Activated CD8-positive, alpha-beta memory T cell treated with anti-CD3 and anti-CD28 coated beads, Interleukin-2, amount 50 U/mL, for 24 hours (primary cell): ENCODE data around the gene PANK4.
"Not testable (repeated sequence)": the region's sequence is repeated elsewhere in the genome, so short reads cannot be mapped to it uniquely, and the experiment has no call there.

ENCODE experiments used
- DNase-seq: peaks from one replicate; pipeline ENCODE4 v3.0.0-alpha.2; 2020; ENCODE audit errors: extremely low read depth

PANK4 gene

DNA sequence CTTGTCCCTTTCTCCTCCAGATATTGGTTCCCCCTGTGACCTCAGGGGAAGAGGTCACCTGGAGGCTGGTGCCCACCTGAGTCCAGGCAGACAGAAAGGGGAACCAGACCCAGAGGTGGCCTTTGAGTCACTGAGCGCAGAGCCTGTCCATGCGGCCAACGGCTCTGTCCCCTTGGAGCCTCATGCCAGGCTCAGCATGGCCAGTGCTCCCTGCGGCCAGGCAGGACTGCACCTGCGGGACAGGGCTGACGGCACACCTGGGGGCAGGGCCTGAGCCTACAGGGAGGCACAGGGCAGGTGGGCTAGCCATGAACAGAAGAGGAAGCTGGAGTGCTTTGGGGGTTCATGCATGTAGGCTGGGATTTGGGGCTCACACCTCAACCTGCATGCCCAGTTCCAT lies 32.5 kb upstream of the PANK4 start:
- no peak for DNase-seq

DNA sequence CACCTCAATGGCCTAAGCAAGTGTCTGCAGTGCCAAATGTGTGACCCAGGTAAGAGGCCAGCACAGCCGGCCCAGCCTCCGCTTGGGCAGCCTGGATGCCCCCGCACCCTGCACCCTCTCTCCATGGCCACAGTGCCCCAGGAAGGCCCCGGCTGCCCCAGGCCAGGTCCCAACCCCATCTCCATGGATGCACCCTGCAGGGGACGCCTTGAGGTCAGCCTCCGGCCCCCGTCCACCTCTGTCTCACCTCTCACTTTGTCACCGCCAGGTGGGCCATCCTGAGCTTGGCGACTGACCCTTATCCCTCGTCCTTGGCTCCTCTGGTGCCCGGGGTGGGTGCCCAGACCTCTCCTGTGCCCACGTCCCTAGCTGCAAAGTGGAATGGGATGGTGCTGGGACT lies 32.0 kb upstream of the PANK4 start:
- DNase-seq = no peak

DNA sequence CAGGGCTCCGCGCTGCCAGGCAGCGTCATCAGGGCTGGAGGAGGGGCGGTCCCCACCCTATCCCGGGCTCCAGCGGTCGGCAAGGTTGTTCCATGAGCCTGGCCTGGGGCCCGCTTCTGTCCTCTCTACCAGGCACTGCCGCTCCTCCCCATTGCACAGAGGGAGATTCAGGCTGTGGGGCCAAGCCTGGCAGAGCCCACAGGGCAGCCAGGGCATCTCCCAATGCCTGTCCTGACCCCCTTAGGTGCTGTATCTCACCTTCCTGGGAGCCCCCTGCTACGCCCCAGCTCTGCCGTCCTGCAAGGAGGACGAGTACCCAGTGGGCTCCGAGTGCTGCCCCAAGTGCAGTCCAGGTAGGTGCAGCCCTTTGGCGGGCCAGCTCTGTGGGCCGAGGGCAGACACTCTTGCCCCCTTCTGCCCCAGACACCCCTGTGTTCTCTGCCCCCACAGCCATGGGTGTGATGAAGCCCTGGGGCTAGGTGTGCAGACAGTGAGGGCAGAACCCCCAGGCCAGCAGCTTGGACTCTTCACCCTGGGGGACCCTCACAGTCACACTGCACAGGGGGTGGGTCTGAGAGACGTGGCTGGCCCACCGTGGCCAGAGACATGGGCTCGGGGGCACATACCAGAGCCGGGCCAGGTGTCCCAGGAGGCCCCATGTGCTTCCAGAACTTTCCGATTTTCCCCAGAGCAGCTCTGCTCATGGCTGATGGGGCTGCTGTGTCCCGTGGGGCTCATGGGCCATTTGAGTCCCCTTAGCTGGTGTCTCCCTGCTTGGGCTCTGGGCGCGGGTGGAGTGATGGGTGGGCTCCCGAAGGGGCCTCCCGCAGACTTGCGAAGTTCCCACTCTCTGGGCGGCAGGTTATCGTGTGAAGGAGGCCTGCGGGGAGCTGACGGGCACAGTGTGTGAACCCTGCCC lies 31.3 kb upstream of the PANK4 start:
- DNase-seq = no peak

DNA sequence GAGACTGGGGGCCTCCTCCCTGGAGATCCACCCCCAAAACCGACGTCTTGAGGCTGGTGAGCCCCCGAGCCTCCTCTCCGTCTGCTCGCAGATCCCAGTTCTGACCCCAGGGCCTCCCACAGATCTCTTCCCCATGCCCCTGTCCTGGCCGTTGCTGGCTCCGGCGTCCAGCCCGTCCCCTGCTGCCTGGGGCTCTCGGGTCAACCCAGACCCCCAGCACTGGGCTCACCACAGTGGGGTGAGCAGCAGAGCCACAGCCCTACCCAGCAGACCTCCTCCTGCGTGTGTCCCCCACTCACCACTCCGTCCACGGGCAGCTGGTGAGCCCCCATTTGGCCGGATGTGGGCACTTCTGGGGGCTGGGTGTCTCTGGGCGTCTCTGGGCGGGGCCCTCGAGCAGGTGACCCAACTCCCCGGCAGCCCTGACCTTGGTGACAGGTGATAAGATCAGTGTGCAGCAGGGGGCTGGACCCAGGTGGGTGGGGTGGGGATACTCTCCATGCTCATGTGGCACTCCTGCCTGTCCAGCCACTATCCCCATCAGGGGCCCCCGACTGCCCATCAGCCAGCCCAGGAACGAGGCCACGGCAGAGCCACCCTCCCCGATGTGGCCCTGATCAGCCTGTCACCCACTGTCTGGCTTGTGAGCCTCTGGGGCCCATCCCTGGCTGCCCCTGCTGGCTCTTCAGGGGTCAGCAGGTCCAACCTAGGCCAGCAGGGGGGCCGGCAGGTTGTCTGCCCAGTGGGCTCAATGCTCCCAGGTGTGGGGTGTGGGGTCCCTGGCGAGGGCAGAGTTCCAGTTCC lies 30.5 kb upstream of the PANK4 start:
- DNase-seq = no peak

DNA sequence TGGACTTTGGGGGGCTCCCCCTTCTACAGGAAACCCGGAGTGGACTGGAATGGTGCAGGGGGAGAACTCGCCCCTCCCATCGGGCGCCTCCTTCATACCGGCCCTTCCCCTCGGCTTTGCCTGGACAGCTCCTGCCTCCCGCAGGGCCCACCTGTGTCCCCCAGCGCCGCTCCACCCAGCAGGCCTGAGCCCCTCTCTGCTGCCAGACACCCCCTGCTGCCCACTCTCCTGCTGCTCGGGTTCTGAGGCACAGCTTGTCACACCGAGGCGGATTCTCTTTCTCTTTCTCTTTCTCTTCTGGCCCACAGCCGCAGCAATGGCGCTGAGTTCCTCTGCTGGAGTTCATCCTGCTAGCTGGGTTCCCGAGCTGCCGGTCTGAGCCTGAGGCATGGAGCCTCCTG lies 29.9 kb upstream of the PANK4 start, which contains the start of gene TNFRSF14:
TSS of gene TNFRSF14 (plus strand) at position 95 of the 401 bp plus-strand sequence. CDS start at position 389, 294 bp downstream.
- peak; percentile 31 for DNase-seq

DNA sequence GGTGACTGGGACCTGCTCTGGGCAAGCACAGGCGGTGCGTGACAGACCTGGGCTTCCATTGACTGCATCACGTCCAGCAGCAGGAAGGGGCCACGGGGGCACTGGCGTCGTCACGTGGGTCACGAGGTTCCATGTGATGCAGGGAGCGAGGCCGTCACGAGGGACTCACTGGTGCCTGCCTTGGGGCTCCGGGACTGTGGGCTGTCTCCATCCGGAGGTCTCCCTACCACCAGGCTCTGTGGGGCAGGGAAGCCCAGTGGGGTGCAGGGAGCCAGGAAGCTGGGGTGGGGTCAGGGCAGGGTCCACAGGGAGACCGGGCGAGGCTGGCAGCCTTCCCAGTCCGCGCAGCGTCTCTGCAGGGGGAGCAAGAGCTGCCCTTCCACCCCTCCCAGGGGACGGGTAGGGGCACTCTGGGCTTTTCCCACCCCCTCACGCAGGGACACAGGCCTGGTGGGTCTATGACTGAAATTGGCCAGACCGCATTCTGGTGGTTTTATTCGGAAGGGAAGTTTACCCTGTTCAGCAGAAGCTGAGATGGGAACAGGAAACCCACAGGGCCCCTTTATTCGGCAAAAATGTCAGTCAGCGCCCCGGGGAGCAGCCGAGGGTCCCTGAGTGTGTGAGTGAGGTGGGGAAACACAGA lies 29.4 kb upstream of the PANK4 start:
- peak; percentile 54 for DNase-seq

DNA sequence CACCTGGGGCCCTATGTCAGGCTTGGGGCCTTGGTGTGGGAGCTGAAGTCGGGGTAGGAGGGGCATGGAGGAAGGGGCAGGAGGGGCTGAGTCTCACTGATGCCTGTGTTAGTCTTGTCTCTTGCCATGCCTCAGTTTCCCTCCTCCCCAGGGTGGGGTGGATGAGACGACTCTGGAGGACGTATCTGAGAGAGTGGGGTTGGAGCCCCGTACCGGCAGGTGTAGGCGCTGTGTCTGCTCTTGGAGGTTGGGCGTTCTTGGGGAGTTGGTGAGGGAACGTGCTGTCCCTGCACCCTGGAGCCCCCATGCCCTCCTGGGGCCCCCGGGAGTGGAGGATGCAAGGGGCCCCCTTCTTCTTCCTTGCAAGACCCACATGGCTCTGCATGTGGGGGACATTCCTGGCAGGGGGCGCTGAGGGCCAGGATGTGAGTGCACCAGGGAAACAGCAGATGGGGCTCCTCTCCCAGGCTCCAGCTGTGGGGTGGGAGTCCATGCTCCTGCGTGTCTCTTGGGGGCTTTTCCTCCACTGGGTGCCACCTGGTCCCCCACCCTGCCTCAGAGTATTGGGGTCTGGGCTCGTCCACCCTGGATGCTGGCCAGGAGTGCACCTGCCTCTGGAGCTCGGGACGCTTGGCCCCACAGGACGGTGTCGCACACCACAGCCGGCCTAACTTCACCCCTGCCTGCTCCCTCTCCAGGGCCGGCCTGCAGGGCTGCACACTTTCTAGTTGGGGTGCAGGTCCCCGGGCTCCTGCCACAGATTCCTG lies 28.4 kb upstream of the PANK4 start:
- DNase-seq = no peak

DNA sequence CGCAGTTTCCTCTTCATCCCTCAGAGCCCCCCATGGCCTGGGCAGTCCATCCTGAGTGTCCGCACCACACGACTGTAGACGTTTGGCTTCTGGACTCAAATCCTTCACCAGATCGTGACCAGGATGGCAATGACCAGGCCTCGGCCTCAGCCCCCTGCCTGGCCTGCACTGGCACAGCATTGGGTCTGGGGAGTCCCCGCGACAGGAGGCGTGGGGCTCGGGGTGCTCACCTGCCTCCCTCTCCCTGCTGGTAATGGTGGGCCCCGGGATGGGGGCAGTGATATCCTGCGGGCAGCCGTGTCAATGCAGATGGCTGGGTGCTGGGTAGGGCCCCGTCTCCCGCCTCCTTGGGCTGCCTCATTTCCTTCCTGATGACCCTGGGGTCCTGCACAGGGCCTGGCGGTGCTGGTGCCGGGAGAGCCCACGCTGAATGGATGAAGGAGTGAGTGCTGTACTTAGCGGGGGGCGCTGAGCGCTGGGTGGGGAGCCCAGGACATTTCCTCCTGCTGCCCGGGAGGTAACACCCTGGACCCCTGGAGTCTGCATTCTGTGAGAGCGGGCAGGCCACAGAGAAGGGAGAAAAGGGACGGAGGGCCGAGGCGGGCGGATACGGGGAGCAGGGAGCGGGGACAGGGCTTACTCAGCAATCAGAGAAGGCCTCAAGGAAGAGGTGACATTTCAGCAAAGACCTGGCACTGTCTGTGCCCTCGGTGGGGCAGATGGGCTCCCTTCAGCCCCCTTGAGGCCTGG lies 27.6 kb upstream of the PANK4 start:
- DNase-seq = no peak

DNA sequence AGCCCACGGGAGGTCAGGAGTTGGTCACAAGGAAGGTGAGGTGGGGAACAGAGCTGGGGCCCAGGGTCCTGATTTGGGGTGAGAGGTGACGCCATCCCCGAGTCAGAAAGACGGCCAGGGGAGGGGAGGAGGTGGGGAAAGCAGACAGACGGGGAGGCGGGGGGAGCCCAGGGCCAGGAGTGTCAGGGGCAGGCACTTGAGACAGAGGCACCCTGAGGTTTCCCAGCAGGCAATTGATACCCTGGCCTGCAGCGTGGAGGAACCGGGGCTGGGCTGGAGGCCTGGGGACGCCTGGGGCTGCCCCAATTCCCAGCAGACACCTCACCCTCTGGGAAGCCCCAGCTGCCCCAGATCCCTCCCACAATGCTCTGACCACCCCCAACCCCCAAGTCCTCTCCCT lies 26.7 kb upstream of the PANK4 start:
- not testable (repeated sequence) for DNase-seq

DNA sequence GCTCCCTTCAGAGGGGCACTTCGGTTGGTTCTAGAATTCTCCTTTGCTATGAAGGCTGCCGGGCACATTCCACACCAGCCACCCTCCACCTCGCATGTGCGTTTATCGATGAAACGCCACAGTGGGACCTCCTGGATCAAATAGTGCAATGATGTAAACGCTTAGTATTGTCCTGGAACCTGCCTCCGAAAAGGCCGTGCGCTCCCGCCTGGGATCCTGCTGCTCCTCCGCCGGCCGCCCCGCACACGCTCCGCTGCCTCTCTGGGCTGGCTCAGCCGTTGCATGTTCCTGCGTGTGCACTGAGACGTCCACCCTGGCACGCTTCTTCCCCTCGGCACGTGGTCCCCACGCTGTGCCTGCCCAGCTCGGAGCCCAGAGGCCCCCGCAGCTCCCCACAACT lies 25.8 kb upstream of the PANK4 start:
- no peak for DNase-seq

DNA sequence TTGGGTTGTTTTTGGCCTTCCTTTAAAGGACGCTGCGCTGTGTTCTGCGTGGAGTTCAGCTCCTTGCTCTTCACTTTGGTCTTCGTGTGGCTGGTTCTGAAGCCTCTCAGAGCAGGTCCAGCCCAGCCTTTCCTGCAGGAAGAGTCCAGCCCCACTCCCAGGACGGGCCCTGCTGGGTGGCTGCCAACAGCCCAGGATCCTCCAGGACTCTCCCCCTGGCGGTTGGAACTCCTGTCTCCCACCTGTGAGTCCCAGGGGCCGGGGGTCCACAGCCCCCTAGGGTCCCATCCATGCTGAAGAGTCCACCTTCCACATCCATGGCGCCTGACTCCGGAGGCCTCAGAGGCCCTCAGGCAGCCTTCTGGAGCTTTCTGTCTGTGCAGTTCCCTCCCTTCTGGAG lies 25.1 kb upstream of the PANK4 start:
- DNase-seq = not testable (repeated sequence)

DNA sequence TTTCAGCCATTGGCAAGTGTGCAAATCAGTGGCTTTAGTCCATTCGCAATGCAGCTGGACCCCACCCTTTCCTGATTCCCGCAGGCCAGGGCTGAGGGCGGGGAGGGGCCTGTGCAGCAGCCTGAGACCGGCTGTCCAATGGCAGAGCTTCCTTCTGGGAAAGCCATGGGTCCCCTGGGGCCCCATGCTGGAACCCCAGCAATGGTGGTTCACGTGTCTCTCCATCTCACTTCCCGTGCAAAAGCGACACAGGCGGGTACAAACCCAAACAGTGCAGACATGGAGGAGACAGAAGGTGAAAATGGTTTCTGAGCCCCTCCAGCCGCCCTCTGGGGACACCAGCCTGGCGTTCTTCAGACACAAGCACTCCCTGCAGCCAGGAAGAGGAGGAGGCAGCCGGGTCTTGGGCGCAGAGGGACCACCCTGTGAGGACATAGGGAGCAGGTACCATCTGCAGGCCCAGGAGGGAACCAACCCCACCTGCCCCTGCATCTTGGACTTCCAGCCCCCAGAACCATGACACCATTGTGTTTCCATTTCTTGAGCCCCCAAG lies 24.0 kb upstream of the PANK4 start:
- DNase-seq = not testable (repeated sequence)

DNA sequence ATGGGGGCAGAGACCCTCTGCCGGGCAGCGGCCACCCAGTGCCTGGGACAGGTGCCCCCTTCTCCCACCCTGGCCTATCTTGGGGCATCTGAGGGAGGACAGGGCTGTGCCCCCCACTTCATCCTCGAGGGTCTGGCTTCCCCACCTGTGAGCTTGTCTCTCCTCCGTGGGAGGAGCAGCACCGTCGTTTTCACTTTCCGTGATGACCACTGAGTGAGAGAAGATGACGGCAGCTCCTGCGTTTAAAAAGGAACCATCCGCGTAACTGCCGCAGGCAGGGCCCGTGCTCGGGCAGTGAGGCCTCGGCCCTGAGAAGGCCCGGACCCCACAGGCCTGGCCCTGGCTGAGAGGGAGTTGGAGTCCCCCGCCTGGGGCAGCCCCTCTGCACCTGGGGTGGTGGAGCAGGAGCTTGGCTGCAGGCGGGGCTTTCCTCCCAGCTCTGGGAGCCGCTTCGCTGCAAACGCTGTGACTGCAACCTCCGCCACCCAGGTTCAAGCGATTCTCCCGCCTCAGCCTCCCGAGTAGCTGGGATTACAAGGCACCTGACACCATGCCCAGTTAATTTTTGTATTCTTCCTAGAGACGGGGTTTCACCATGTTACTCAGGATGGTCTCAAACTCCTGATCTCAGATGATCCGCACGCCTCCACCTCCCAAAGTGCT lies 23.1 kb upstream of the PANK4 start:
- not testable (repeated sequence) for DNase-seq

DNA sequence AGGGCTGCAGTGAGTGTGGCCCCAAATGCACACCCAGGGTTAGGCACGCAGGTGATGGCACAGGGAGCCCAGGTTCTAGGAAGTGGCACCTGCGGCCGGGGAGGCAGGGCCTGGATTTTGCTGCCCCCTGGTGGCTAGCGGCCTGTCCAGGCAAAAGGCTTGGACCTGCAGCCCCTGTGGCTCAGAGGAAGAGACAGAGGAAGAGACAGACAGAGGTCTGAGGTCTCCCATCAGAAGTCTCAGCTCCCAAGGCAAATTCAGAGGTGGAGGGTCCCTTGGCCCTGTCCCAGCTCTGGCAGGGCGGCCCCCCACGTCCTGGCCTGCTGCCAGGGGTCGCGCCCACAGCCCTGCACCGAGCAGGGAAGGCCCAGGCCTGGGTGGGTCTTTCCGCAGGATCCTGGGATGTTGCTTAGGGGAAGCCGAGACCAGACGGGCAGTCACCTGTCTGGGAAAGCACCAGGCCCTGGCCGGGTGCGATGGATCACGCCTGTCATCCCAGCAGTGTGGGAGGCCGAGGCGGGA lies 21.7 kb upstream of the PANK4 start:
- DNase-seq = no peak

DNA sequence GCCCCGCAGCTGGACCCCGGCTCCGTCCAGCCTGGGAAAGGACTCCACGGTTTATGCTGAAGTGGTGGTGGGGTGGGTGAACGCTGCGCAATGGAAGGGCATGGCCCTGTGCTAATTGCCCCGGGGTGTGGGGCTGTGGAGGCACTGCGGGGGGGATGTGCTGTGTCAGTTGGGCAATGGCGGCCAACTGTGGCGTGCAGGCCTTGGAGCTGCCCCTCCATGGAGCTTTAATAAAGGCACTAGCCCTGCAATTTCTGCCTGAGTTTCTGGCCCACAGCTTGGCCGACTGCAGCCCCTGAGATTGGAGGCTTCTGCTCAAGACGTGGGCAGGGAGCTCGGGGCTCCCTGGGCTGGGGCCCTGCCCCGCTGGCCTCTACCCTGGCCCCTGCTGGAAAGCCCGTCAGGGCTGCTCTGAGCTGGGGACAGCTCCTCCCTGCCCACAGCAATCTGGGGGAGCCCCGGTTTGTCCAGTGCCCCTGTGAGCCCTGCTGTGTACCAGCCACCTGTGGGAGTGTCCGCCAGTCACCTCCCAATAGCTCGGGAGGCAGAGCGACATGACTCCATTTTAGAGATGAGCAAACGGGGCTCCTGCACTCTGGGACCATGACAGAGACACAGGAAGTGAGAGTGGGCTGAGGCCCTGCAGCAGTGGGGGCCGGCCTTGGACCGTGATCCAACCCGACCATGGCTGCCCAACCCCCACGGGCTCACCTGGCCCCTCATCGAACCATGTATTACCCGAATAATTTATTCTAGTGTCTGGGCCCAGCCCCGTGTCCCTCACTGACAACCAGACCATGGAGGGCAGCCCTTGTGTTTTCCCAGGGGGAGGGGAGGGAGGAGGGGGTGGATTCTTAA lies 21.0 kb upstream of the PANK4 start:
- DNase-seq = no peak

DNA sequence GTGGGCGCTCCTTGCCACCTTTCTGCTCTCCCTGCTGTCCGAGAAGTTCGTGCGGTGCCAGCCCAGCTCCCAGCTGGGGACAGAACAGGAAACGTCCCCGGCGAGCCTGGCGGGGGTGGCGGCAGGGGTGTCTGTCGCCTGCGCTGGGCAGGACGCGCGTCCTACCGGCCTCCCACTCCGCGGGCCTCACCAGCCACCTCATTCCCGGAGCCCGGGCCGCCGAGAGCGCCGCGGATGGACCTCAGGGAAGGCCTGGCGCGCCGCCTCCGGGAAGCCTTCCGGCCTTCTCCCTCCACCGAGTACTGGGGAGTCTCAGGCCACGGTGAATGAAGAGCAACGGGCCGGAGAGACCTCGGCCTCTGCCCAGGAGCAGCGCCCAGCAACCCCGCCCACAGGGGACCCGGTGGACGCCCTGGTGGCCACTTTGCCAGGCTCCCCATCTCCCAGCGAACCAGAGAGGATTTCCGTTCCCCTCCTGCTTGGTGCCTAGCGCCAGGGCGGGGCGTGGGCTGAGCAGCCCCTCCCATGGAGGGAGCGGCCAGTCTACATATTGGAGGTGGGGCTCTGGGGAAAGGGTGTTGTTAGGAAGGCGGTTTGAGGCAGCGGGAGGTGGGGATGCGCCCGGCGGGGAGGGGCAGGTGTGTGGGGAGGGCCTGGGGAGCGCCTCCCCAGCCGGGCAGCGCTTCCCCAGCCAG lies 20.3 kb upstream of the PANK4 start:
- no peak for DNase-seq

DNA sequence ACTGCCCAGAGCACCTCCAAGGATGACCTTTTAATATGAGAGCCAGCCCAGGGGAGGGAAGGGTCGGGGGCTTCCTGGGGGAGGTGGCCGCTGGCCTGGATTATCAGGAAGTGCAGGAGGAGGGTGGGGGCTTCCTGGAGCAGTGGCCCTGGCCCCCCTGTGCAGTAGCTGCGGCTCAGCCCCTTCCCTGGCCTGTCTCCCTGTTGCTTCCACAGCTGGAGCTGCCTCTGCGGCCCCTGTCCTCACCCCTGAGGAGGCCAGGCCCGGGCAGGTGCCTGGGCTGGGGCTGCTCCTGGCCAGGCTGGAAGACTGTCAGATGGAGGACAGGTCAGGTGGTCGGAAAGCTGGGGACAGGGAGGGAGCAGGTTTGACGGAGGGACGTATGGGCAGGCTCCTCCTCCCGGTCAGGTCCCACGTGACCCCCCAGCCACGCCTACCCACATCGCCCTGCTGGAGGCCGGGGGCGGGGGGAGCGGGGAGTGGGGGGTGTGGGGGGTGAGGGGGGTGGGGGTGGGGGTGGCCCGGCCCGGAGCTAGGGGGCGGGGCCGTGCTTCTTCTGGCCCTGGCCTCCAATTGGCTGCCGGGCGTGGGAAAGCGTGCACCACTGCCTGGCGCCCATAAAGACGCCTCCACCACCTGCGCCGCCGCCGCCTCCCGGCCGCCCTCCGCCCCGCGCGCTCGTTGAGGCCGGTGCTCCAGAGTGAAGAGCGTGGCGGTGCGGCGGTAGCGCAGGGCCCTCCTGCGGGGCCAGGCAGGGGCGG lies 19.5 kb upstream of the PANK4 start:
- no peak for DNase-seq
